Ovary (tissue), 3 donors: ENCODE measurements around the gene SLC16A11.

Experiments
- CTCF ChIP-seq, 3 donors: fragments of 450-650 bp in 2 of 3; fragments of 200-600 bp in 1 of 3; IDR thresholded peaks; one replicate each; pipeline versions ENCODE4 v1.5.1 to v1.8.0; 2016 to 2022; ENCODE audit warnings: antibody characterized with exemption in 3 of 3, mild to moderate bottlenecking in 1 of 3
- EP300 ChIP-seq: sonication (generic); formaldehyde crosslinking; IDR thresholded peaks from one replicate; pipeline ENCODE4 v1.6.1; 2017; ENCODE audit warnings: antibody characterized with exemption
- donor health status: DM: no; HTN: no; CAD: no.

DNA sequence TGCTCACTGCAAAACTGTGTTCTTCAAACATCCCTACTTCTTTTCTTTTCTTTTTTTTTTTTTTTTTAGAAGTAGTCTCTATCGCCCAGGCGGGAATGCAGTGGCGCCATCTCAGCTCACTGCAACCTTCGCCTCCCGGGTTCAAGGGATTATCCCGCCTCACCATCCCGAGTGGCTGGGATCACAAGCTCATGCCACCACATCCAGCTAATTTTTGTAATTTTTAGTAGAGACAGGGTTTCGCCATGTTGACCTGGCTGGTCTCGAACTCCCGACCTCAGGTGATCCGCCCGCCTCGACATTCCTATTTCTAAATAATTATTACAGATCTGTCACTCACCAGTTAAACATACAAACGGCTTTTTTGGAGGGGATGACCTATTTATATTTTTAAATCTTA lies 32.5 kb downstream of the SLC16A11 start:
- TF ChIP-seq EP300 (no peak), CTCF (IDR thresholded peaks at IDR 0.05) (no peak)
